Measurements from ENCODE around the gene GLOD4. TPM values are rescaled to one million over a fixed set of nuclear protein-coding genes. Genes with fewer than 3 reads are reported as not detected.
"Not testable (repeated sequence)": the region's sequence is repeated elsewhere in the genome, so short reads cannot be mapped to it uniquely, and the experiment has no call there.

Gene GLOD4
- total RNA-seq, 4 donors from 2014 or later, result 41.1 to 73.1 (median 44.7) TPM

DNA sequence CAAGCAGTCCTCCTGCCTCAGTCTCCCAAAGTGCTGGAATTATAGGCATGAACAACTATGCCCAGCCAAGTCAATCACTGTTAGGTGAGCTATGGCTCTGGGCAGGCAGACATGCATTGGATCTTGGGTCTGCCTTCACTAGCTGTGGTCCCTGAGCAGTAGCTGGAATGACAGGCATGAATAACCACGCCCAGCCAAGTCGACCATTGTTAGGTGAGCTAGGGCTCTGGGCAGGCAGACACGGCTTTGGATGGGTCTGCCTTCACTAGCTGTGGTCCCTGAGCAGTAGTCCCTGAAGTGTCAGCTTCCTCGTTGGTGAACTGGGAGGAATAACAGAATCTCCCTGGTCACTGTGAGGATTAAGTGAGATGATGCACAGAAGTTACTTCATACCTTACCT is 6.5 kb upstream of the GLOD4 start:
- TF ChIP-seq, protein P1, sequence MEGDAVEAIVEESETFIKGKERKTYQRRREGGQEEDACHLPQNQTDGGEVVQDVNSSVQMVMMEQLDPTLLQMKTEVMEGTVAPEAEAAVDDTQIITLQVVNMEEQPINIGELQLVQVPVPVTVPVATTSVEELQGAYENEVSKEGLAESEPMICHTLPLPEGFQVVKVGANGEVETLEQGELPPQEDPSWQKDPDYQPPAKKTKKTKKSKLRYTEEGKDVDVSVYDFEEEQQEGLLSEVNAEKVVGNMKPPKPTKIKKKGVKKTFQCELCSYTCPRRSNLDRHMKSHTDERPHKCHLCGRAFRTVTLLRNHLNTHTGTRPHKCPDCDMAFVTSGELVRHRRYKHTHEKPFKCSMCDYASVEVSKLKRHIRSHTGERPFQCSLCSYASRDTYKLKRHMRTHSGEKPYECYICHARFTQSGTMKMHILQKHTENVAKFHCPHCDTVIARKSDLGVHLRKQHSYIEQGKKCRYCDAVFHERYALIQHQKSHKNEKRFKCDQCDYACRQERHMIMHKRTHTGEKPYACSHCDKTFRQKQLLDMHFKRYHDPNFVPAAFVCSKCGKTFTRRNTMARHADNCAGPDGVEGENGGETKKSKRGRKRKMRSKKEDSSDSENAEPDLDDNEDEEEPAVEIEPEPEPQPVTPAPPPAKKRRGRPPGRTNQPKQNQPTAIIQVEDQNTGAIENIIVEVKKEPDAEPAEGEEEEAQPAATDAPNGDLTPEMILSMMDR (IDR thresholded peaks at IDR 0.05), result no peak
- no peak for DNase-seq (ENCODE audit: low spot score)
- no peak for ATAC-seq (ENCODE audit: low FRiP score)

DNA sequence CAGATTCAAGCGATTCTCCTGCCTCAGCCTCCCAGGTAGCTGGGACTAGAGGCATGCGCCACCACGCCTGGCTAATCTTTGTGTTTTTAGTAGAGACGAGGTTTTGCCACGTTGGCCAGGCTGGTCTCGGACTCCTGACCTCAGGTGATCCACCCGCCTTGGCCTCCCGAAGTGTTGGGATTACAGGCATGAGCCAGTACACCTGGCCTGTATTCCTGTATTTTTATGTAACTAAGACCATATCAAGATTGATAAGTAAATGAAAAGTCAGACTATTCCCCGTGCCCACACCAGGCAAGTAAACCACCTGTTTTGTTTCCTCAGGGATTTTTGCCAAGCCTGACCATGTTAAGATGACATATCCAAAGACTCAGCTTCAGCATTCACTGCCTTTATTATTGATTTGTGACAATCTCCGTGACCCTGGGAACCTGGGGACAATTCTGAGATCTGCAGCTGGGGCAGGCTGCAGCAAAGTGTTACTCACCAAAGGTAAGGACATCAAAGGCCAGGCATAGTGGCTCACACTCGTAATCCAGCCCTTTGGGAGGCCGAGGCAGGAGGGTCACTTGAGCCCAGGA is 5.7 kb upstream of the GLOD4 start:
- DNase-seq (ENCODE audit: low spot score) (no peak), ATAC-seq (ENCODE audit: low FRiP score) (no peak)
- TF ChIP-seq, protein P1 (IDR thresholded peaks at IDR 0.05), result no peak

DNA sequence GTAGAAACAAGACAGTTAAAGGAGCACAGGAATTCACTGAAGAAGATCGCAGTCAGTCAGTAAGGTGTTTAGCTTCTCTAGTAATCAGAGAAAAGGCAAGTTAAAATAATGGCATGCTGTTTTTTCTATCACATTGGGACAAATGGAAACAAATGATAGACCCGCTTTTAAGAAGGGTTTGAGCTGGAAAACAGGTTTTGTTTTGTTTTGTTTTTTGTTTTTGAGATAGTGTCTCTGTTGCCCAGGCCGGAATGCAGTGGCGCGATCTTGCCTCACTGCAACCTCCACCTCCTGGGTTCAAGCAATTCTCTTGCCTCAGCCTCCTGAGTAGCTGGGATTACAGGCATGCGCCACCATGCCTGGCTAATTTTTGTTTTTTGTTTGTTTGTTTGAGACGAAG is 3.8 kb upstream of the GLOD4 start:
- DNase-seq (ENCODE audit: low spot score); ATAC-seq (ENCODE audit: low FRiP score): not testable (repeated sequence)

DNA sequence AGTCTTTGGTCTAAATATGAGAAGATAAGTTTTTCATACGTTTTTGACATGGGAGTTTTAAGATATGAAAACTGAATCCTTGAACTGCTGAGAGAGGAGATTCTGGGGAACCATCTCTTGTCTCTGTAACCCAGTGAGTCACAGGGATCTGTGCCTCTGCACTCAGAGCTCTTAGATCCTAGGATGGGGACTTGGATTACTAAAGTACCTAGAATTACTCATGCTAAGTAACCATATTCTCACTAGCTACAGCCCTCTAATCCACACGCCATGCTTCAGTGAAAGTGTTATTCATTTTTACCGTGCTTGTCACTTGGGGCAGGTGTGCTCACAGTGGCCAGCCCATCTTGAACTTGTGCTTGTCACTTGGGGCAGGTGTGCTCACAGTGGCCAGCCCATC is 2.1 kb upstream of the GLOD4 start:
- ATAC-seq (ENCODE audit: low FRiP score), result no peak
- TF ChIP-seq, protein P1 (IDR thresholded peaks at IDR 0.05), result no peak
- no peak for DNase-seq (ENCODE audit: low spot score)

DNA sequence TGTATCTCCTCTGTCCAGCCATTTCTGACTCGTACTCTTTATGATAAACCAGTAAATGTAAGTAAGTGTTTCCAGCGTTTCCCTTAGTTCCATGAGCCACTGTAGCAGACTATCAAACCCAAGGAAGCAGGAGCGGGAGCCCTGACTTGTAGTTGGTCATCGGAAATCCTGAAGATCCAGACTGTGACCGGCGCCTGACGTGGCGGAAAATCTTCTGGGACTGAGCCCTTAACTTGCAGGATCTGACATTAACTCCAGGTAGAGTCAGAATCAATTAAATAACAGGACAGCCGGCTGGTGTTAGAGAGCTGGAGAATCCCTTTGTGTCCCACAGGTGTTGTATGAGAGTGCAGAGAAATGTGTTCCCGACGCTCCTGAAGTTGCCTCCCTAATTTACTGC is 4.0 kb downstream of the GLOD4 start:
- no peak for ATAC-seq (ENCODE audit: low FRiP score)
- TF ChIP-seq, protein P1 (IDR thresholded peaks at IDR 0.05), result no peak
- DNase-seq (ENCODE audit: low spot score), result no peak

DNA sequence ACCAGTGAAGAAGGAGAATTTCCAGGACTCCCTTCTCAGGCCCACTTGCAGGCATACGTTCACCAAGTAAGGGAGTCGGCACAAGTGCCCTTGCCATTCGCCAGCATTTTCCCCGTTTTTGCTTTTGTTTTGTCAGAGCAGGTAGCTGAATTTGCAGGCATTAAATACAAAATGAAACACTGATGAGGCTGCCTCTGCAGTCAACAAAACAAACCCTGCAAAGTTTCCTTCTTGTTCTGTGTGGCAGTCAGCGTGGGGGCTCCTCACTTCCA is 7.8 kb downstream of the GLOD4 start:
- DNase-seq (ENCODE audit: low spot score) (no peak), ATAC-seq (ENCODE audit: low FRiP score) (no peak)
- TF ChIP-seq, protein P1 (IDR thresholded peaks at IDR 0.05), result no peak

DNA sequence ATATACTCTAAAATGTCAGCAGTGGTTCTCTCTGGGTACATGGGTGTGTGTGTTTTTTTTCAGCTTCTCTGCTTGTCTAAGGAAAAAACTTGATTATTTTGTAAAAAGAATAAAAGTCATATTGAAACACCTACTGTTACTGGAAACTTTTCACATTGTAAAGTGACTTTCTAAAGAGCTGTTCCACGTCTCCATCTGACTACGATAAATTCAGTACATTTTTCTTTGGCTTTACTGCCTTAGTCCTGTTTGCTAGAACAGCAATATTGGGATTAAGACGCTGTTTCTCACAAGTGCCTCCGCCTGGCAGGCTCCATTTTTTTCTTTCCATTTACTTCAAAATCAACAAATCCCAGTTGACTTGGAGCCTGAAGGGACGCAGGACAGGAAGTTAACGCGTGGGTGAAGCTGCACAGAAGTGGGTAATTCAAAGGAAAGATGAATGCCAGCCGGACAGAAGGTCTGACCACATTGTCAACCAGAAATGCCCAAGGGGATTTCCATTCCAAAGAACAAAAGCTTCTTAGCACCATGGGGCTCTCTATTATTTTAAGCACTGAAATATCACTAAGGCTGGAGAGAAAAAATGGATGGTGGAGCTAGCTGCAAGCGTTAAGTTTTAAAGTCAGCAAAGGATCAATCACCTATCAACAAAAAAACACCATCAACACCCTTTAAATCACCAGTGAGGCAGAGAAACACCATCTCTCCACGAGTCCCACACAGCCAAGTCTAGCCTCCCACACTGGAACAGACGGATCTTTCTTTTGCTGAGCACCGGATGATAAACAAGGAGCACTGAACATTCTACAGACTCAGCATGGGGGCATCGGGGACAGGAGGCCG is 8.4 kb downstream of the GLOD4 start:
- ATAC-seq (ENCODE audit: low FRiP score) (no peak), DNase-seq (ENCODE audit: low spot score) (no peak)
- TF ChIP-seq, protein P1 (IDR thresholded peaks at IDR 0.05), result no peak

Measured in omental fat pad (tissue), 4 donors.